Measurements from ENCODE around the gene TMEM232. TPM values are rescaled to one million over a fixed set of nuclear protein-coding genes. Genes with fewer than 3 reads are reported as not detected.

The TMEM232 gene
- total and polyA plus RNA-seq, 2 experiments from 2014 or later: 0.78 to 6.2 TPM

- no peak overlapping the region for H3K9ac ChIP-seq
- in situ Hi-C loops (cut with MboI): no loop called here
- H3K4me2 ChIP-seq (ENCODE audit: unreplicated experiment): no peak overlapping the region
- H3K27me3 ChIP-seq (replicated peaks; ENCODE audit: insufficient read depth): no peaks in the 10 kb centered on the region
- H3K79me2 ChIP-seq (ENCODE audit: insufficient read depth): no peaks in the 10 kb centered on the region
- H3K9me3 ChIP-seq (ENCODE audit: low read depth): no peaks in the 10 kb centered on the region
- H2AFZ ChIP-seq: no peak overlapping the region
- WGBS, 2 experiments (ENCODE audit: low coverage in 1 of 2, low lambda C conversion rate in 2 of 2, missing lambda C conversion rate in 2 of 2): 0 to 2% methylated on average over 2 of the region's 2 CpGs
- H3K9me2 ChIP-seq (ENCODE audit: insufficient read depth): no peaks in the 10 kb centered on the region
- no peak overlapping the region for H3K27ac ChIP-seq
- DNase-seq: peak; percentile 45
- no peaks in the 10 kb centered on the region for H3K36me3 ChIP-seq (ENCODE audit: low read depth)
- H3K4me1 ChIP-seq (ENCODE audit: insufficient read depth): peaks cover 7% of the 10 kb centered on the region; the same call in 1 of the 2 replicates
- H3K4me3 ChIP-seq: no peak overlapping the region
- no peak for TF ChIP-seq EZH2 (IDR thresholded peaks at IDR 0.05; ENCODE audit: insufficient read depth, poor library complexity, severe bottlenecking)
- 0 out of 2 replicates have a peak, but pooled peaks have one; percentile 41 for TF ChIP-seq EZH2phosphoT487 (IDR thresholded peaks at IDR 0.05; ENCODE audit: insufficient read depth, low read depth)
- H3F3A ChIP-seq (ENCODE audit: insufficient read depth): no peaks in the 10 kb centered on the region
- no peaks in the 10 kb centered on the region for H4K20me1 ChIP-seq (ENCODE audit: insufficient read depth)
Measured at GRCh38 chr5:110718311-110718710, 8.2 kb downstream of the TMEM232 start.

DNA sequence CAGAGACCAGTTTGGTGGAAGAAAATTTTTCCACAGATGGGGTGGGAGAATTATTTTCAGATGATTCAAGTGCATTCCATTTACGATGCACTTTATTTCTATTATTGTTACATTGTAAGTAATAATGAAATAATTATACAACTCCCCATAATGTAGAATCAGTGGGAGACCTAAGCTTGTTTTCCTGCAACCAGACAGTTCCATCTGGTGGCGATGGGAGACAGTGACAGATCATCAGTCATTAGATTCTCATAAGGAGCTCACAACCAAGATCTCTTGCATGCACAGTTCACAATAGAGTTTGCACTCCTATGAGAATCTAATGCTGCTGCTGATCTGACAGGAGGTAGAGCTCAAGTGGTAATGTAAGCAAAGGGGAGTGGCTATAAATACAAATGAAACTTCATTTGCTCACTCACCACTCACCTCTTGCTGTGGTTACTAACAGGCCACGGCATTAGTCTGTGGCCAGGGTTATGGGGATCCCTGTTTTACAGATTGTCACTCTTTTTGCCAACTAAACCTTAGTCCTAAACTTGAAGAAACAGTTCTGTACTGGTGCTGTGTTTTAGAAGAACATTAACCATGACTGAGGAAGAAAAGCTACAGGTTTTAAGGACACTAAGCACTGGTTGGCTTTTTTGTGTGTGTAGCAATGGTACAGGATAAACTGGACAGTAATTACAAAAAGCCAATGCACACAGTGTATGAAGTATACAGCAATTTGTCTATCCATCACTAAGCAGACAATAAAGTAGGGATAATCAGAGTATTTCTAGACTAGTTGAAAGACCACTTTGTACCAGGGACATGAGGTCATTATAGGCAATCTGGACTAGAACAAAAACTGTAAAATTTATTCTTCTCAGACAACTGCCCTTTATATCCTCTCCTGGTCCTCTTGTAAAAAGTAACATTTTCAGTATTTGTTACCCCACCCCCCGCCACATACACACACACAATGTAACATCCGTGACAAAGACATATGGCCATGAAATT is 9.9 kb downstream of the TMEM232 start:
- no peak overlapping the region for H3K27ac ChIP-seq
- DNase-seq: no peak
- no peaks in the 10 kb centered on the region for H3K36me3 ChIP-seq (ENCODE audit: low read depth)
- in situ Hi-C loops (cut with MboI): no loop called here
- no peak overlapping the region for H3K4me3 ChIP-seq
- H3K4me1 ChIP-seq (ENCODE audit: insufficient read depth): peaks cover 7% of the 10 kb centered on the region; the same call in 1 of the 2 replicates
- no peaks in the 10 kb centered on the region for H3K9me3 ChIP-seq (ENCODE audit: low read depth)
- 77 to 83% methylated on average over 5 of the region's 5 CpGs for WGBS, 2 experiments (ENCODE audit: low coverage in 1 of 2, low lambda C conversion rate in 2 of 2, missing lambda C conversion rate in 2 of 2)
- no peak overlapping the region for H3K9ac ChIP-seq
- H3K27me3 ChIP-seq (replicated peaks; ENCODE audit: insufficient read depth): no peaks in the 10 kb centered on the region
- no peaks in the 10 kb centered on the region for H3F3A ChIP-seq (ENCODE audit: insufficient read depth)
- no peaks in the 10 kb centered on the region for H4K20me1 ChIP-seq (ENCODE audit: insufficient read depth)
- TF ChIP-seq EZH2 (IDR thresholded peaks at IDR 0.05; ENCODE audit: insufficient read depth, poor library complexity, severe bottlenecking) (no peak), EZH2phosphoT487 (IDR thresholded peaks at IDR 0.05; ENCODE audit: insufficient read depth, low read depth) (no peak)
- no peak overlapping the region for H2AFZ ChIP-seq
- H3K79me2 ChIP-seq (ENCODE audit: insufficient read depth): no peaks in the 10 kb centered on the region
- no peaks in the 10 kb centered on the region for H3K9me2 ChIP-seq (ENCODE audit: insufficient read depth)
- no peak overlapping the region for H3K4me2 ChIP-seq (ENCODE audit: unreplicated experiment)

- H3K27ac ChIP-seq: no peak overlapping the region
- no peaks in the 10 kb centered on the region for H3K4me1 ChIP-seq (ENCODE audit: insufficient read depth)
- H3K4me2 ChIP-seq (ENCODE audit: unreplicated experiment): no peak overlapping the region
- in situ Hi-C loops (cut with MboI): no loop called here
- H3K9me3 ChIP-seq (ENCODE audit: low read depth): no peaks in the 10 kb centered on the region
- H3F3A ChIP-seq (ENCODE audit: insufficient read depth): no peaks in the 10 kb centered on the region
- no peaks in the 10 kb centered on the region for H3K36me3 ChIP-seq (ENCODE audit: low read depth)
- H4K20me1 ChIP-seq (ENCODE audit: insufficient read depth): no peaks in the 10 kb centered on the region
- no peaks in the 10 kb centered on the region for H3K27me3 ChIP-seq (replicated peaks; ENCODE audit: insufficient read depth)
- TF ChIP-seq EZH2phosphoT487 (IDR thresholded peaks at IDR 0.05; ENCODE audit: insufficient read depth, low read depth) (no peak), EZH2 (IDR thresholded peaks at IDR 0.05; ENCODE audit: insufficient read depth, poor library complexity, severe bottlenecking) (no peak)
- no peak overlapping the region for H3K9ac ChIP-seq
- DNase-seq: no peak
- H3K79me2 ChIP-seq (ENCODE audit: insufficient read depth): no peaks in the 10 kb centered on the region
- H2AFZ ChIP-seq: no peak overlapping the region
- H3K9me2 ChIP-seq (ENCODE audit: insufficient read depth): no peaks in the 10 kb centered on the region
- H3K4me3 ChIP-seq: no peak overlapping the region
- WGBS, 2 experiments (ENCODE audit: low coverage in 1 of 2, low lambda C conversion rate in 2 of 2, missing lambda C conversion rate in 2 of 2): 42 to 49% methylated on average over 3 of the region's 3 CpGs
Measured at GRCh38 chr5:110707260-110707844, 19.1 kb downstream of the TMEM232 start.

GRCh38 chr5:110705349-110705748 is 21.1 kb downstream of the TMEM232 start:
- Histone ChIP-seq H4K20me1 (ENCODE audit: insufficient read depth) (no peaks in the 10 kb centered on the region), H3K9ac (no peak overlapping the region), H3K27me3 (replicated peaks; ENCODE audit: insufficient read depth) (no peaks in the 10 kb centered on the region), H3K79me2 (ENCODE audit: insufficient read depth) (no peaks in the 10 kb centered on the region), H3F3A (ENCODE audit: insufficient read depth) (no peaks in the 10 kb centered on the region), H2AFZ (no peak overlapping the region), H3K4me3 (no peak overlapping the region), H3K4me2 (ENCODE audit: unreplicated experiment) (no peak overlapping the region), H3K9me2 (ENCODE audit: insufficient read depth) (no peaks in the 10 kb centered on the region), H3K4me1 (ENCODE audit: insufficient read depth) (no peaks in the 10 kb centered on the region), H3K36me3 (ENCODE audit: low read depth) (no peaks in the 10 kb centered on the region), H3K9me3 (ENCODE audit: low read depth) (no peaks in the 10 kb centered on the region), H3K27ac (no peak overlapping the region)
- TF ChIP-seq EZH2 (IDR thresholded peaks at IDR 0.05; ENCODE audit: insufficient read depth, poor library complexity, severe bottlenecking): no peak
- no peak for TF ChIP-seq EZH2phosphoT487 (IDR thresholded peaks at IDR 0.05; ENCODE audit: insufficient read depth, low read depth)
- in situ Hi-C loops (cut with MboI): no loop called here
- no peak for DNase-seq

All from GM23248 (cell line).